Measurements from ENCODE around the gene TMEM220.

DNA sequence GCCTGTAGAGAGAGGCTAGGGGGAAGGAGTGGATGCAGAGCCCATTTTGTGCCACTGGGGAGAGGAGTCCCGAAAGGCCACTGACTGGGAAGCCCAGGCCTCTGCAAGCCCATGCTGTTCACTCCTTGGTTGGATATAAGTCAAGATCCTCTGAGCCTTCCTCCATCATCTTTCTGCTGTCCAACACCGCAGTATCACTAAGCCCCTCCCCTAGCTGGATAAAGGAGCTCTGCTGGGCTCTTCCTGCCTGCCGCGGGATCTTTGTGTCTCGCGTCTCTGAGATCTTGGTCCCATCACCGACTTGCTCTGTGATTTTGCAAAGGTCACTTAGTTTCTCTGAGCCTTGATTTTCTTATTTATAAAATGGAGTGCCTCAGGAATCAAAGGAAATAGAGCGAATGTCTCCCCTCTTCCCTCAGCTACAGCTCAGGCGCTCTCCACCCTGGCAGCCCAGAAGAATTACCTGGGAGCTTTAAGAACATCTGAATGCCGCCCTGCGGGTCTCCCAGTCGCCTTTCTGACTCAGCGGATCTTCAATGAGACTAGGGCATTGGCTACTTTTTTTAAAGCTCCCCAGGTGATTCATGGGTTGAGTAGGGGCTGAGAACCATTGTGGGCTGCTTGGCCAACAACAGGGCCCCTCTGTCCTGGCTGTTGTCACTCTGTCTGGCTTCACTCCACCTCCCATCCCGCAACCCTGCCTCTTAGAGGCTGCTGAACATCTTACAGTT is 25.2 kb upstream of the TMEM220 start:
- TF ChIP-seq EZH2 (IDR thresholded peaks at IDR 0.05; ENCODE audit: insufficient read depth, poor library complexity, severe bottlenecking) (no peak), EZH2phosphoT487 (IDR thresholded peaks at IDR 0.05; ENCODE audit: insufficient read depth, low read depth) (no peak)

All from GM23248 (cell line).